ENCODE results near the gene SEPHS1.
A peak's percentile ranks its signal among the peaks of the same experiment; 100 is the strongest.
"Not testable (repeated sequence)": the region's sequence is repeated elsewhere in the genome, so short reads cannot be mapped to it uniquely, and the experiment has no call there.

The SEPHS1 gene

DNA sequence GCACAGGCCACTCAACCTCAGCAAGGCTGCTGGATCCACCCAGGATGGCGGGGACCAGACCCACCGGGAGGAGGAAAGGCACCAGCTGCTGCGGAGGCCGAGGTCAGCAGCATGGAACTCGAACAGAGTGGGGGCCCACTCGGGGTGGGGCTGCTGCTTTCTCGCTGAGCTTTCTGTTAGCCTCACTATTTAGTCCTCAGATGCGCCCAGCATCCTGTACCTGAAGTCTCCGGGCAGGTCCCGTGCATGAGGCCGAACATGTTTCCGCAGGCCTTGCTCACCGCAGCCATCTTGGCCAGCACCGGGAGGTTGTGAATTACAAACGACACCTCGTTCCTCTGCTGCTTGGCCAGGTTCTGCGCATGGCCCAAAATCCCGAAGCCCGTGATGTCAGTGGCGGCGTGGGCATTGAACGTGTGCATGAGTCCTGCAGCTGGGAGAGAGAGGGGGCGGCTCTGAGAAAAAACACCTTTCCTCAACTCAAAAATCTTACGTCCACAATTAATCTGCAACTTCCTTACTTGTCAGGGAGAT lies 25.4 kb downstream of the SEPHS1 start:
- no peak for DNase-seq

DNA sequence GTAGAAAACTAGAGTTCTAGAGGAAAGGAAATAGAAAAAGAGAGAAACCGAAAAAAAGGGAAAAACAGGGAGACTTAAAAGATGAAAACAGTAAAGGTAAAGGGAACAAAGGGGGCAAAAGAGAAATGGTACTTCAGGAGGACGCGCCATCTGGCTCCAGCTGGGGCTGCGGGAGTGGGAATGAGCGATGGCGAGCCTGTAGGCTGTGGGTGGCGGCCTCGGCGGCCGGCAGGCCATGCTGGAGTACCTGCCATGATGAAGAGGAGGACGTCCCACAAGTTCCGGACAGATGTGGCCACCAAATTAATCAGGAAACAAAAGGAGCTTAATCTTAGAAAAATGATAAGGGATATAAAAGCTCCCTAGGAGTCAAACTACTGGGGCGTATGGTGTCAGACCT lies 26.5 kb downstream of the SEPHS1 start:
- no peak for DNase-seq

DNA sequence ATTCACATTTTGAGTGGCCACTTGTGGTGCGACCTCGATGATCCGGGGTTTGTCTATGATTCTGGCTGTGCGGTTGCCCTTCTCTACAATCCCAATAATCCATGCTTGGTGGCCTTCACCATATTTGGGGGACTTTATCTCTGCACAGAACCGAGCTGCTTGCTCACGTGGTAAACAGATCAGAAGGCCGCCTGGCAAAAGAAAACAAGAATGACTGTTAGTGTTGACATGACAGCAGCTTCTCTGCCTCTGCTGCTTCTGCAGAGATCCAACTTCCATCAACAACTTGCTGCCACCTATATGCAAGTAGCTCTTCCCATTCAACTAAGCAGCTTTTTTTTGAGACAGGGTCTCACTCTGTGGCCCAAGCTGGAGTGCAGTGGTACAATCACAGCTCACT lies 28.9 kb downstream of the SEPHS1 start:
- DNase-seq = no peak

DNA sequence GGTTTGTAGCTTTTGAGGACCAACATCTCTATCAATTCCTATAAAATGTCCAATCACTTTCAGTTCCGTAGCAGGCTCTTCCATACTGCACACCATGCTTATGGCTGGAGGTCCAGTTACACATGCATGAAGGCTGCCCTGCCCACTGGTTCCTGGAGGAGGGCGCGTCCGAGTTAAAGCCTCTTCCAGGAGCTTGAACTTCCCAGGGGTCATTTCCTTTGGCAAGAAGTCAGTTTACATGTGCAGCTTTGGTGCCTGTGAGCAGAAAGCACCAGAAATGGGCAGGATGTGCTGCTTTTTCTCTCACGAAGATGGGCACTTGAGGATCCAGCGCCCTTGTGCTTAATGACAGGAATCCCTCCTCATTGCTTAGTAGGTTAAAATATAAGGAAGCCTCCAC lies 30.6 kb downstream of the SEPHS1 start:
- no peak for DNase-seq

DNA sequence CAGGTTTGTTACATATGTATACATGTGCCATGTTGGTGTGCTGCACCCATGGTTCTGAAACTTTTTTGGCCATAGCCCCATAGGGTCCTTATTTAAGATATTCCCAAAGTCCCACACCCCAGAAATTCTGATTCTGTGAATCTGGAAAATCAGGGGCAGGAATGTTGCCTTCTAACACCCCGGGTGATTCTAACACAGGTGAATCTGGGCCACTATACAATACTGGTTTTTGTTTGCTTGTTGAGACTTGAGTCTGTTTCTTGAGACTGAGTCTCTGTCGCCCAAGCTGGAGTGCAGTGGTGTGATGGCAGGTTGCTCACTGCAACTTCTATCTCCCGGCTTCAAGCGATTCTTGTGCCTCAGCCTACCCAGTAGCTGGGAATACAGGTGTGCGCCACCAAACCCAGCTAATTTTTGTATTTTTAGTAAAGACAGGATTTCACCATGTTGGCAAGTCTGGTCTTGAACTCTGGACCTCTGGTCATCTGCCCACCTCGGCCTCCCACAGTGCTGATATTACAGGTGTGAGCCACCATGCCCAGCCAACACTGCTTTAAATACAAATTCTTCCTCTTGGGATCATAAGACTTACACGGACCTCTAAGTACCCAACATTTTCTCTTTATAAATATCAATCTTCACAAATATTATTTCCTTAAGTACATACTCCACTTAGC lies 31.3 kb downstream of the SEPHS1 start:
- no peak for DNase-seq

DNA sequence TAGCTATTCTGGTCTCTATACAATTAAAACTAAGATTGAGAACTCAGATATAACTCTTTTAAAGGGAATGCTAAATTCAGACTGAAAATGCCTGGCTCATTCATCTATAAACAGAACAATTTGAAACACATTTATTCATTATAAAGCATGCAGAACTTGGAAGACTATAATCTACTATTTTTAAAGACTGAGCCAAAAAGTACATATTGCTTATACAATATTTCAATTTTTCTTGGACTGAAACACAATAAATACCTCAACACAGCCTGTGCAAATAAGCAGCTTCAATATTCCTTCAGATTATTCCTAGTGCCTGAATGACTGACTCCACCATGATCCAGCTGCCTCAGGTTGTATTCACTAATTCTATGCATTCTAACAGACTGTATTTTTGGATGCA lies 32.7 kb downstream of the SEPHS1 start:
- DNase-seq = no peak

DNA sequence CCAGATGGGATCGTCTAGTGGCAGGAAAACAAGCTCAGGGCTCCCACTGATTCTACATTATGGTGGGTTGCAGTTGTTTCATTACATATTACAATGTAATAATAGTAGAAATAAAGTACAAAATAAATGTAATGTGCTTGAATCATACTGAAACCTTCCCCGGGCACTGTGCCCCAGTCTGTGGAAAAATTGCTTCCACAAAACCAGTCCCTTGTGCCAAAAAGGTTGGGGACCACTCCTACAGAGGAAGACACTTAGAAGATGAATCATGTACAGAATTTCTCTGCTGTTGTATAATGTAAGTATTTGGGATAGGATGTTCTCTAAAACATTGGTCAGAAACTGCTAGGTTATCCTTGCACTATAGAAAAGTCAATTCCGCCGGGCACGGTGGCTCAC lies 36.9 kb downstream of the SEPHS1 start:
- no peak for DNase-seq

DNA sequence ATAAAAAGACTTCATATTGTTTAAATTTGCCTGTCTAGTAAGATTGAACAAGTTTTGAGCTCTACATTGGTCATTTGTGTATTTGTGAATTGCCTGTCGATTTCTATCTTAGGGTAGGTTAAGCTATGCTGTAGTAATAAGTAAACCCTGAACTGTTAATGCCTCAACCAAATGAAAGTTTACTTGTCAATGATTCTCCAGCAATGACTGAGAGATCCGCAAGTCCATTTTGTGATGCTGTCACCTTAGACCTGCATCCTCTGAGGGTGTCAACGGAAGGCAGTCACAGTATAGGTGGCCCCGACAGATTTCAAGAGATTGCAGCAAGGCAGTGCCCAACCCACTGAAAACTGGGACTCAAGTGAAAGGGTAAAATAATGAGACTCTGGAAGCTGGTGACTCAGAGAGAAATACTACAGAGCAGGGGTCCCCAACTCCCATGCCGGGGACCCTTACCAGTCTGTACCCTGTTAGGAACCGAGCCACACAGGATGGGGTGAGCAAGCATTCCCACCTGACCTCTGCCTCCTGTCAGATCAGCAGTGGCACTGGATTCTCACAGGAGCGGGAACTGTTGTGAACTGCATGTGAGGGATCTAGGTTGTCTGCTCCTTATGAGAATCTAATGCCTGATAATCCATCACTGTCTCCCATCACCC lies 37.4 kb downstream of the SEPHS1 start:
- DNase-seq = no peak

DNA sequence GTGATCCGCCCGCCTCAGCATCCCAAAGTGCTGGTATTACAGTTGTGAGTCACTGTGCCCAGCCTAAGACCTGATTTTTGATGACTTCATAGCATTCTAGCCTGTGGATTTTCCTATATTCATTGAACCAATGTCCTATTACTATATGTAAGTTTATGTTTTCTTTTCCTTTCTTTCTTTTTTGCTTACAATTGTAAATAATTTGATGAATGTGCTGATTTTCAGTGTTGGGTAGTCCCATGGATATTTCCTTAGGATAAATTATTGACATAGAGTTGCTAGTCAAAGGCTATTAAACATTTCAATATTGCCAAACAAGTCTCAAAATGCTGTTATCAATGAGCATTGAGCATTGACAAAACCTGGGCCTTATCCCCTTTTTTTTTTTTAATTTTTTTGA lies 38.3 kb downstream of the SEPHS1 start:
- no peak for DNase-seq

DNA sequence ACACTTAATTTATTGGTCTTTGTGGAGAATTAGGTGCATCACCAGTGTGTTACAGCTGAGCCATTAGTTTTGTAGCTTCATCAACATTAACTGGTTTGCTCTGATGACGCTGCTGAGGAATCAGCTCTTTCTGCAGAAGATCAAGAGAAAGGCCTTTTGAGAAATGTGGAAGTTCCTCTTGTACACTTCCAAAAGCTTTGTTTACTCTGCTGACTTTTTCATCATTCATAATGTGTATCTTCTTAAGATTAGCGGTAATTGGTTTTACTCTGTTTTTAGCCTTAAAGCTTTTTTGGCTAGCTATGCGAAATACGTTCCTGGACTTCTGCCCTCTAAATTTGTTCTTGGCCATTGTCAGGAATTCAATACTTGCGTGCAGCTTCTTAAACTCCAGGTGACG lies 40.0 kb downstream of the SEPHS1 start:
- no peak for DNase-seq

DNA sequence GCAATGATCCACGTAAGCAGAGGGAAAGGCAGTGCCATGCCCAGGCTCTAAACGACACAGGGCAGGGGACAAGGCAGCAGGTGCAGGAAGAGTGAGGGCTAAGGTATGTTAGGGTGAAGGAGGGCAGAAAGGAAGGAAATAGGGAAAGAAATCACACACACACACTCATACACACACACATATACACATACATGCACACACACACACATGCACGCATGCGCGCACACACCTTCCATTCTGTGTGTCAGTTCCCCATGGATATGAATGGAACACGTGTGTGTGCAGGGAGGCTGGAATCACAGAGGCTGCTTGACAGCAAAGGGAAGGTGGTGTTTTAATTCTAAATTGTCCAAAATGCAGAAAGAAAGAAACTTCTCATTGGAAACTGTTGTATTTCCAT lies 42.0 kb downstream of the SEPHS1 start:
- DNase-seq = no peak

DNA sequence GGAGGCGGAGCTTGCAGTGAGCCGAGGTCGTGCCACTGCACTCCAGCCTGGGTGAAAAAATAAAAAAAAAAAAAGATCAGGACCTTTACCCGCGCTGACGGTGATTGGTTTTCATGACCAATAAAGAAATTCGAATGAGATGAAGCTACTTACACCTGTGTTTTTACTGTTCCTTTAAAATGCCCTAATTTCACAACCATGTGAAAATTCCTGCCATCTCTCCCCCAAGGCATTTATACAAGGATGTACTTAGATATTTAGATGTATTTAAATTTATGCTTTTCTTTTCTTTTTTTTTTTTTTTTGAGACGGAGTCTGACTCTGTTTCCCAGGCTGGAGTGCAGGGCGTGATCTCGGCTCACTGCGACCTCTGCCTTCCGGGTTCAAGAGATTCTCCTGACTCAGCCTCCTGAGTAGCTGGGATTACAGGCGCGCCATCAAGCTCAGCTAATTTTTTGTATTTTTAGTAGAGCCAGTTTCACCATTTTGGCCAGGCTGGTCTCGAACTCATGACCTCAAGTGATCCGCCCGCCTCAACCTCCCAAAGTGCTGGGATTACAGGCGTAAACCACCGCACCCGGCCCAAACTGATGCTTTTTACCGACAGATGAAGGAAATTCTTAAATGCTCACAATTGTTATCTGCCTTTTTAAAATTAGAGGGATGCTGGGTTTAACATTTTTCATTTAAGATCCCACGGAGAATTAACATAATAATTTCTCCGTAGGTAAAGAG lies 45.1 kb downstream of the SEPHS1 start:
- DNase-seq = no peak

DNA sequence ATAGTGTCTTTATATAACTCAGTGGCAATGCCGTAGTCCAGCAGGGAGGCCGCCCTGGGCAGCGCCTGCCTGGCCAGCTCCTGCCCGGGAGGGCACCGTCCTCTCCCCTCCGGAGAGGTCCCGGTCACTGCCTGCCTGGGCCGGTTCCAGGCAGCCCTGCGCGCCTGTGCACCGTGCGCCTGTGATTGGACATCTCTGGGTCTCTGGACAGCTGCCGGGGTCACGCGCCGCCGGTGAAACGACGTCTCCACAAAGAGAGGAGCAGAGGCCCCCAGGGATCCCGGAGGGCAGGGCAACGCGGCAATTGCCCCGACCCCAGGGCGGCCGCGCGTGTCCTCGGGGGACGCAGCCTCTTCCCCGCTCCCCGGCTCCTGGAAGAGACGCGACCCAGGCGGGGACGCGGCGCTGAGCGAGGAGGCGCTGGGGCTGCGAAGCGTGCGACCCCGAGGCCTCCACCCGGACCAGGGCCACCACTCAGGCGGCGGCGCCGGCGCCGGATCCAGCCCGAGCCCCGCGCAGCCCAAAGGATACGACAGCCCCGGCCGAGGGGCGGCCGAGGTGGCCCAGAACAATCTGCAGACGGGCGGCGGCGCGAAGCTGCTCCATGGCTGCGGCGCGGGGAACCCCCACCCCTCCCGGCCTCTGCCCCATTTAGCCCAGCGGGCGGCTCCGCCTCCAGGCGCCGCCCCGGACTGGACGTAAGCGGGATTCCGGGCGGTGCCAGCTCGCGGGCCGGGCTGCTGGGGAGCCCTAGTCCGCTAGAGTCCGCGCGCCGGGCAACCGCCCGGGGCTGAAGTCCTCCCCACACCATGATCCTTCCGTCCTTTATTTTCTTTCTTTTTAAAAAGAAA lies 48.4 kb downstream of the SEPHS1 start, which contains the start of gene PHYH:
Gene PHYH (minus strand): TSS at position 628 of the 851 bp plus-strand sequence. CDS start 22 bp downstream, at position 606.
- peak; percentile 70 to 81 for DNase-seq

DNA sequence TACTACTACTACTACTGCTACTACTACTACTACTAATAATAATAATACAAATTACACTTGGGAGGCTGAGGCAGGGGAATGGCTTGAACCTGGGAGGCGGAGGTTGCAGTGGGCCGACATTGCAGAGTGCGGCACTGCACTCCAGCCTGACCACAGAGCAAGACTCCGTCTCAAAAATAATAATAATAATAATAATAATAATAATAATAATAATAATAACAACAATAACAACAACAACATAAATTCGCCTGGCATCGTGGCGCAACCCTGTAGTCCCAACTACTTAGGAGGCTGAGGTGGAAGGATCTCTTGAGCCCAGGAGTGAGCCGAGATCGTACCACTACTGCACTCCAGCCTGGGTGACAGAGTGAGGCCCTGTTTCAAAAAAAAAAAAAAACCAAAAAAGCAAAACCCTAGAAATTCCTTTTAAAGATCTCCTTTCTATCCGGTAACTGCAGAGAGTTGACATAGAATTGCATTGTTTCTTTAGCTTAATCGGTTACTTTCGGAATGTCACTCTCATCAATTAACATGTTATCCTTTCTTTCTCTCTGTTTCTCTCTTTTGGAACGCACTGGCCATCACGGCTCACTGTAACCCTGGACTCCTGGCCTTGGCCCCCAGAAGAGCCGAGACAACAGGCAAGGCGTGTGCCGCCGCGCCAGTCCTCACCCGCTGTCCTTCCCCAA lies 49.2 kb downstream of the SEPHS1 start:
- no peak for DNase-seq

DNA sequence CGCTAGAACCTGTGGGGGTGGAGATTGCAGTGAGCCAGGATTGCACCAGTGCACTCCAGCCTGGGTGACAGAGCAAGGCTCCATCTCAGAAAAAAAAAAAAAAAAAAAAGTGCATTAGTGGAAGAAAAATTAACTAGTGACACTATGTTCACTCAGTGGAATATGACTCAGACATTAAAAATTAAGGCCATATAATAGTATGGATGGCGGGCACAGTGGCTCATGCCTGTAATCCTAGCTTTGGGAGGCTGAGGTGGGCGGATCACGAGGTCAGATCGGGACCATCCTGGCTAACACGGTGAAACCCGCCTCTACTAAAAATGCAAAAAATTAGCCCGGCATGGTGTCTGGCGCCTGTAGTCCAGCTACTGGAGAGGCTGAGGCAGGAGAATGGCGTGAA lies 51.6 kb downstream of the SEPHS1 start:
- DNase-seq = no peak

DNA sequence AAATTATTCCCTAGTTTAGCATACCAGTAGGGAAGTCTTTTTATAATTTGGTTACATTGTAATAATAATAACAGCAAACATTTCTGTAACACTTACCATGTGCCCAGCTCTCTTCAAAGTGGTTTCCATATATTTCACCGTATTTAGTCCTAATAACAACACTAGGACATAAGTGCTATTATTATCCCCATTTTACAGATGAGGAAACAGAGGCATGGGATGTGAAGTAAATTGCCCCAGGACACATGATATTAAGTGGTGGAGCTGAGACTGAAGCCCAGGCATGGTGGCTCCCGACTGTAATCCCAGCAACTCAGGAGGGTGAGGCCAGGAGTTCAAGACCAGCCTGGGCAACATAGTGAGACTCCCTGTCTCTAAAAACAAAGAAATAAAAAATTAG lies 53.3 kb downstream of the SEPHS1 start:
- no peak for DNase-seq

DNA sequence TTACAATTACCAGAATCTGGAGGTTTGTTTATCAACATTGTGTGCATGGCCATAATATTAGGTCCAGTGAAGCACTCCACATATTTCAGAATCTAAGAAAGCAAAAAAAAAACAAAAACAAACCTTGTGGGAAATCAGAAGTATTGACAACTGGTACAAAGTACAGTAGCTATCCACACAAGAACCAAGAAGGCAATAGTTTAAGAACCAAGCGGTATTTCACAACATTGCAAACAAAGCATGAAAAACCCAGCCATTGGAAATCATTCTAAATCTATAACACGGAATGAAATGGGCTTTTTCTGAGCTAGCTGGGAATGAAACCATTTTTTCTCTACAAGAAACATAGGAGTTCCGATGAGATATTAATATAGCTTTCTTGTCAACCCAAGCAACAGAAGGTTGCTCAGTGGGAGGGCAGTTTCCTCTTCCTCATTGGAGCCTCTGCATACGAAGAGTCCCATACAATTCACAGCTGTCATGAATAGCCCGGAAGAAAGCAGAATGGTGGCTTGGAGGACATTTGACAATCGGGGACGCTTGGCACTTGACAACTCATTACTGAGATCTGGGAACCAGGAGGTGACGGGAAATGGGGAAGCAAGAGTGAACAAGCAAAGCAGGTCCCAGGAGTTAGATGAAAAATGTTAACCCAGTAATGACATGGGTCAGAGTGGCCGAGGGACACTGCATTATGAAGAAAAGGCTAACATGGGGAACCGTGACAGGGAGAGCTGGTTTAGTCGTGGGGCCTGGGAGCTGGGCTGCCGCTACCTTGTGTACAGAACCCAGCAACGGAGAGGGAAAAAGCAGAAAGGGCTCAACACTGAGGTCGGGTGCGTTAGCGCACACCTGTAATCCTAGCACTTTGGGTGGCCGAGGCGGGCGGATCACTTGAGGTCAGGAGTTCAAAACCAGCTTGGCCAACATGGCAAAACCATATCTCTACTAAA lies 56.0 kb downstream of the SEPHS1 start:
- DNase-seq = no peak

DNA sequence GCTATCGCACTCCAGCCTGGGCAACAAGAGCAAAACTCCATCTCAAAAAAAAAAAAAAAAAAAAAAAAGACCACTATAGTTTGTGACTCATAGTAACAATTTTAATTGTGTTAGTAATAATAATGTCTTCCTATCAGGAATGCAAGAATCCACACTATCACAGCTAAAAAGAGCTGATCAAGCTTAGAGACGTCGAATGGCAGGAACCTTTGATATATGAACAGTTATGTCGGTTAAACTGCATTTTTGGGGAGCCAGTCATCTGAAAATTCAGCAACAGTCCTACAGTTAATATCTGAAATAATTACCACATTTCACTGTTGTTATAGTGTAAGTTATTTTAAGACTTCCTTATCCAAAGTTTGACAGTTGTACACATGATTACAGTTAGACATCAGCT lies 57.0 kb downstream of the SEPHS1 start:
- DNase-seq = no peak

DNA sequence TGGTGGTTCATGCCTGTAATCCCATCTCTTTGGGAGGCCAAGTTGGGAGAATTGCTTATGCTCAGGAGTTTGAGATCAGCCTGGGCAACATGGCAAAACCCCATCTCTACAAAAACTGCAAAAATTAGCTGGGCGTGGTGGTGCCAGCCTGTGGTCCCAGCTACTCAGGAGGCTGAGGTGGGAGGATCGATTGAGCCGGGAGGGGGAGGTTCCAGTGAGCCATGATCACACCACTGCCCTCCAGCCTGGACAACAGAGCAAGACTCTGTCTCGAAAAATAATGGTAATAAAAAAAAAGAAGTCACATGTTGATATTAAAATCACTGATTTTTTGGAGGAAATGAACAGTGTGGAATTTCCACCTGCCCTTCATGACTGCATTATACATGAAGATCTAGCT lies 64.0 kb downstream of the SEPHS1 start:
- DNase-seq = no peak

DNA sequence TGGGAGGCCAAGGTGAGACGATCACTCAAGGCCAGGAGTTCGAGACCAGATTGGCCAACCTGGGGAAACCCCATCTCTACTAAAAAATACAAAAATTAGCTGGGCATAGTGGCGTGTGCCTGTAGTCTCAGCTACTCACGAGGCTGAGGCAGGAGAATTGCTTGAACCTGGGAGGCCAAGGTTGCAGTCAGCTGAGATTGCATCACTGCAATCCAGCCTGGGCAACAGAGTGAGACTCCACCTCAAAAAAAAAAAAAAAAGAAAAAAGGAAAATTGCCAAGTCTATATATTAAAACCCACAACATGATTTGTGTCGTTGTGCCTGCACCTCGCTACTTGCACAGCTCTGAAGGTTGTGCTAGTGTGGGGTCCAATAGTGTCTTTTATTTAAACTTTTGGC lies 65.7 kb downstream of the SEPHS1 start:
- not testable (repeated sequence) for DNase-seq

DNA sequence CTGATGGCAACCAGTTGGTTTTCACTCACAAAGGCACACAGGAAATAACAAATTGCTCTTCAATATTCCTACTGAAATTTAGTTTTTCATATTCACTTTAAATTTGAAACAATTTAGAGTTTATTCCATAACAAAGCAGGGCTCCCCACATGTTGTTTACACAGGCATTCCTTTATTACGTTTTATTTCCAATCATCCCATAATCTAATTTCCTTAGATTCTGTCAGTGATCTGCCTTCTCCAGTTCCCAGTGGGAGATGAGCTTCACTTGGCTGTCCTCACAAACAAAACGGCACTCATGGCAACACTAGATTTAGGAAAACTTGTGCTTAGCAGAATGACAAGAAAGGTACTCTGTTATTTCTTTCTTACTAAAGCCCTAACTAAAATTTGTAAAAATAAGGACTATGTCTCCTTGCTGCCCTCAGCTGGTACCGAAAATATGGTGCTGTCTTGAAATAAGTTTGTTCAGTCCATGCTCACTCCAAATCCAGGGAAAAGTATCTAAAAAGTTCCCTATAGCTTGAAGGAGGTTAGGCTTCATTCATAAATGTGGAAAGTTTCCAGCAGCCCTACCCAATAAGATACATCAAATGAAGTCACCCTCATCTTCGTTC lies 71.2 kb downstream of the SEPHS1 start:
- DNase-seq = no peak

All from AML-193 (cell line).